ENCODE measurements around the gene CBLN1.
"Not testable (repeated sequence)": the region's sequence is repeated elsewhere in the genome, so short reads cannot be mapped to it uniquely, and the experiment has no call there.

Gene CBLN1

GRCh38 chr16:49277766-49278566 lies 3.7 kb downstream of the CBLN1 start:
- DNase-seq (ENCODE audit: low read depth in 1 of 2, low spot score in 1 of 2), result no peak

- DNase-seq (ENCODE audit: low read depth in 1 of 2, low spot score in 1 of 2), result no peak
Measured at GRCh38 chr16:49277386-49277742, 4.3 kb downstream of the CBLN1 start.

GRCh38 chr16:49276646-49277385 lies 4.8 kb downstream of the CBLN1 start:
- DNase-seq (ENCODE audit: low read depth in 1 of 2, low spot score in 1 of 2), result no peak

GRCh38 chr16:49275870-49276269 lies 5.8 kb downstream of the CBLN1 start:
- no peak for DNase-seq (ENCODE audit: low read depth in 1 of 2, low spot score in 1 of 2)

- no peak for DNase-seq (ENCODE audit: low read depth in 1 of 2, low spot score in 1 of 2)
Measured at GRCh38 chr16:49275050-49275730, 6.4 kb downstream of the CBLN1 start.

- no peak for DNase-seq (ENCODE audit: low read depth in 1 of 2, low spot score in 1 of 2)
Measured at GRCh38 chr16:49274591-49274990, 7.0 kb downstream of the CBLN1 start.

- no peak for DNase-seq (ENCODE audit: low read depth in 1 of 2, low spot score in 1 of 2)
Measured at GRCh38 chr16:49273771-49274170, 7.9 kb downstream of the CBLN1 start.

GRCh38 chr16:49271363-49271762 lies 10.3 kb downstream of the CBLN1 start:
- no peak for DNase-seq (ENCODE audit: low read depth in 1 of 2, low spot score in 1 of 2)

GRCh38 chr16:49269201-49269600 lies 12.4 kb downstream of the CBLN1 start:
- DNase-seq (ENCODE audit: low read depth in 1 of 2, low spot score in 1 of 2), result no peak

- DNase-seq (ENCODE audit: low read depth in 1 of 2, low spot score in 1 of 2), result no peak
Measured at GRCh38 chr16:49268667-49269066, 13.0 kb downstream of the CBLN1 start.

GRCh38 chr16:49262501-49262900 lies 19.1 kb downstream of the CBLN1 start:
- no peak for DNase-seq (ENCODE audit: low read depth in 1 of 2, low spot score in 1 of 2)

GRCh38 chr16:49261930-49262329 lies 19.7 kb downstream of the CBLN1 start:
- no peak for DNase-seq (ENCODE audit: low read depth in 1 of 2, low spot score in 1 of 2)

GRCh38 chr16:49260956-49261530 lies 20.6 kb downstream of the CBLN1 start:
- no peak for DNase-seq (ENCODE audit: low read depth in 1 of 2, low spot score in 1 of 2)

- no peak for DNase-seq (ENCODE audit: low read depth in 1 of 2, low spot score in 1 of 2)
Measured at GRCh38 chr16:49260253-49260652, 21.4 kb downstream of the CBLN1 start.

GRCh38 chr16:49259330-49259729 lies 22.3 kb downstream of the CBLN1 start:
- no peak for DNase-seq (ENCODE audit: low read depth in 1 of 2, low spot score in 1 of 2)

GRCh38 chr16:49250689-49251088 lies 30.9 kb downstream of the CBLN1 start:
- DNase-seq (ENCODE audit: low read depth in 1 of 2, low spot score in 1 of 2), result no peak

GRCh38 chr16:49248227-49248626 lies 33.4 kb downstream of the CBLN1 start:
- no peak for DNase-seq (ENCODE audit: low read depth in 1 of 2, low spot score in 1 of 2)

GRCh38 chr16:49236216-49236615 lies 45.4 kb downstream of the CBLN1 start:
- no peak for DNase-seq (ENCODE audit: low read depth in 1 of 2, low spot score in 1 of 2)

GRCh38 chr16:49228335-49228734 lies 53.3 kb downstream of the CBLN1 start:
- DNase-seq (ENCODE audit: low read depth in 1 of 2, low spot score in 1 of 2), result not testable (repeated sequence)

All from activated CD4-positive, alpha-beta T cell treated with anti-CD3 and anti-CD28 coated beads, Interleukin-2, amount 50 U/mL, for 24 hours (primary cell).